BJ (cell line): ENCODE measurements around the gene RABGAP1. TPM values are rescaled to one million over a fixed set of nuclear protein-coding genes. Genes with fewer than 3 reads are reported as not detected.

Experiments
- CTCF ChIA-PET: fragments of 350-600 bp; formaldehyde crosslinking; extraction: SDS; loops from one replicate; lab custom pipeline; 2021; ENCODE audit warnings: antibody characterized with exemption, inconsistent platforms; lab: Yijun Ruan, JAX
- POLR2A ChIA-PET: fragments of 300-600 bp; sonication (Branson Sonifier 250); formaldehyde crosslinking; extraction: SDS; loops from one replicate; lab custom pipeline; 2021; ENCODE audit warnings: antibody characterized with exemption; lab: Charles Lee
- DNase-seq: peaks from one replicate; pipeline ENCODE4 v3.0.0-alpha.2; 2011; ENCODE audit warnings: low read depth
- H3K27me3 ChIP-seq: 2 replicates; pipeline ENCODE4 v1.6.0; 2011; ENCODE audit warnings: low read length; ENCODE audit not compliant: control insufficient read depth, insufficient read depth
- H3K36me3 ChIP-seq: 2 replicates; pipeline ENCODE4 v1.5.1; 2011; ENCODE audit warnings: low read length; ENCODE audit not compliant: control insufficient read depth, insufficient read depth
- H3K4me3 ChIP-seq: 2 replicates; pipeline ENCODE4 v1.5.1; 2011; ENCODE audit warnings: low read depth, mild to moderate bottlenecking, control low read depth, low read length
- polyA plus RNA-seq: library from polyadenylated mRNA; depleted of rRNA; stranded (reverse); fragments of >200 nt; gene quantifications from 2 replicates; pipeline ENCODE4 v1.2.3, GENCODE V29; 2011
- TF ChIP-seq, protein P1 (sequence below): IDR thresholded peaks from 2 replicates; pipeline ENCODE4 v1.5.1; 2011; ENCODE audit warnings: low read depth, mild to moderate bottlenecking, control low read depth, inconsistent platforms, low read length, moderate library complexity; ENCODE audit not compliant: insufficient read depth

Gene RABGAP1
- polyA plus RNA-seq, 1 experiment: 30.8 TPM

DNA sequence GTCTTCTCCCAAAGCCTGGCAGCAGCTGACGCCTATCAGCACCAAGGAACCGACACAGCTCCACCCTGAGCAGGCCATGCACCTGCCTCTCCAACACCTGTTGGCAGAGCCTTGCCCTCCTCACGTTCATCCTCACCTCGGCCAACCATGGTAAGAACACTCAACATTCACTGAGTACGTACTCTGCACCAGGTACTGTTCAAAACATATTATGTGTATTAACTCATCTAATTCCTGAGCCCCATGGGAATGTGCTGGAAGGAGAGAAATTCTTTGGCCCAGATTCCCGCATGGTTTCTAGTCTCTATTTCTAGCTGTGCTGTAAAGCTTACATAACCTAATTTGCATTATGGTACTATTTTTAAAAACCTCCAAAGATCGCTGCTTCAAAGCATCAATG is 178.7 kb downstream of the RABGAP1 start:
- no peak for DNase-seq
- Histone ChIP-seq H3K4me3 (no peak overlapping the region), H3K27me3 (no peaks in the 10 kb centered on the region; the same call in 1 of the 2 replicates), H3K36me3 (no peaks in the 10 kb centered on the region)
- POLR2A ChIA-PET: no interaction called here
- TF ChIP-seq, protein P1, sequence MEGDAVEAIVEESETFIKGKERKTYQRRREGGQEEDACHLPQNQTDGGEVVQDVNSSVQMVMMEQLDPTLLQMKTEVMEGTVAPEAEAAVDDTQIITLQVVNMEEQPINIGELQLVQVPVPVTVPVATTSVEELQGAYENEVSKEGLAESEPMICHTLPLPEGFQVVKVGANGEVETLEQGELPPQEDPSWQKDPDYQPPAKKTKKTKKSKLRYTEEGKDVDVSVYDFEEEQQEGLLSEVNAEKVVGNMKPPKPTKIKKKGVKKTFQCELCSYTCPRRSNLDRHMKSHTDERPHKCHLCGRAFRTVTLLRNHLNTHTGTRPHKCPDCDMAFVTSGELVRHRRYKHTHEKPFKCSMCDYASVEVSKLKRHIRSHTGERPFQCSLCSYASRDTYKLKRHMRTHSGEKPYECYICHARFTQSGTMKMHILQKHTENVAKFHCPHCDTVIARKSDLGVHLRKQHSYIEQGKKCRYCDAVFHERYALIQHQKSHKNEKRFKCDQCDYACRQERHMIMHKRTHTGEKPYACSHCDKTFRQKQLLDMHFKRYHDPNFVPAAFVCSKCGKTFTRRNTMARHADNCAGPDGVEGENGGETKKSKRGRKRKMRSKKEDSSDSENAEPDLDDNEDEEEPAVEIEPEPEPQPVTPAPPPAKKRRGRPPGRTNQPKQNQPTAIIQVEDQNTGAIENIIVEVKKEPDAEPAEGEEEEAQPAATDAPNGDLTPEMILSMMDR: no peak
- CTCF ChIA-PET: interaction anchor here (1.0 to 1.2 kb wide), 2 partner anchors 9 to 230 kb away, joined by 3 read pairs; no protein-coding TSS in a partner anchor

DNA sequence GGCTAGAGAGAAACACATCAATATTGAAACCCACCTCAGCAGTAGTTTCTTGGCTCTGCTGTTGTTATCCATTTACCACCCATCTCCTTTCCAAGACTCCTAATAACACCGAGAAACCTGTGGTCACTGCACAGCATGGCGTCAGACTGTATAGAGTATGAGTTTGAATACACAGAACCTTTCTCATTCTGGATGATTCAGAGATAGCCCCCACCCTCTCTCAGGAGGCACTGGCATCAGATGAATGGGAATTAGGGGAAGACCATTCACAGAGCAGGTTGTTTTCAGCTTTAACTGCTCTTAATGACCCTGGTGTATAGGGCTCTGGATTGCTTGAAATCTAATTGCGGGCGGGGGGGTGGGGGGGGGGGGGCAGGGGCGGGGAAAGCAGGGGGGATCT is 179.3 kb downstream of the RABGAP1 start:
- no peak for DNase-seq
- Histone ChIP-seq H3K4me3 (no peak overlapping the region), H3K27me3 (no peaks in the 10 kb centered on the region; the same call in 1 of the 2 replicates), H3K36me3 (no peaks in the 10 kb centered on the region)
- POLR2A ChIA-PET: no interaction called here
- TF ChIP-seq, protein P1: no peak
- CTCF ChIA-PET: interaction anchor here (1.0 to 1.2 kb wide), 2 partner anchors 10 to 230 kb away, joined by 3 read pairs; no protein-coding TSS in a partner anchor

DNA sequence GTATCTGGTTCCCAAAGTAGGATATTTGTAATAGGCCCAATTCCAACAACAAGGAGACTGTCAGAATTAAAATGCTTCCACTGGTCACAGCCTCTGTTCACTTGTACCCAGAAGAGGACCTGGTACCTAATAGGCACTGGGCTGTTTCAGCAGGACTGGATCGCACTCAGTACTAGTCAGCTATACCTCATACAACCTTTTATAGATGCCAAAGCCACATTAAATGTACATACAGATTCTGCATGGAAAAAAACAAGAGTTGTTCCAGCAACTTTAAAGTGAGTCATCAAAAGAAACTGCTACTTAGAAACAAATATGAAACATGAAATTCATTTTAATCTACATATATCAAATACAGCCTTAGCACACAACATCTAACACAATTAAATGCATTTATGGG is 180.1 kb downstream of the RABGAP1 start:
- Histone ChIP-seq H3K27me3 (no peaks in the 10 kb centered on the region; the same call in 1 of the 2 replicates), H3K36me3 (no peaks in the 10 kb centered on the region), H3K4me3 (no peak overlapping the region)
- ChIA-PET POLR2A (no interaction called here), CTCF (interaction anchor here (0.8 to 1.9 kb wide), 4 partner anchors 11 to 229 kb away, joined by 3 to 5 read pairs (median 4); no protein-coding TSS in a partner anchor)
- TF ChIP-seq, protein P1: no peak
- DNase-seq: no peak

GRCh38 chr9:123121457-123121856 is 180.6 kb downstream of the RABGAP1 start:
- POLR2A ChIA-PET: no interaction called here
- DNase-seq: no peak

GRCh38 chr9:123127512-123128075 is 186.8 kb downstream of the RABGAP1 start:
- Histone ChIP-seq H3K36me3 (no peaks in the 10 kb centered on the region), H3K4me3 (no peak overlapping the region), H3K27me3 (no peaks in the 10 kb centered on the region)
- no peak for DNase-seq
- ChIA-PET CTCF (no interaction called here), POLR2A (no interaction called here)
- TF ChIP-seq, protein P1: no peak

More at GRCh38 chr9:123121457-123121856, 180.6 kb downstream of the RABGAP1 start:
- TF ChIP-seq, protein P1: no peak
- no peaks in the 10 kb centered on the region; the same call in 1 of the 2 replicates for H3K27me3 ChIP-seq
- H3K4me3 ChIP-seq: no peak overlapping the region
- CTCF ChIA-PET: interaction anchor here (0.8 to 1.9 kb wide), 4 partner anchors 10 to 228 kb away, joined by 3 to 5 read pairs (median 4); no protein-coding TSS in a partner anchor
- no peaks in the 10 kb centered on the region for H3K36me3 ChIP-seq
